Putamen (tissue), 1 donor: Measurements from ENCODE around the gene FAR1.

Experiments used
- DNase-seq: peaks from one replicate; pipeline ENCODE4 v3.0.0-alpha.2; 2016; ENCODE audit warnings: low spot score

FAR1 gene

DNA sequence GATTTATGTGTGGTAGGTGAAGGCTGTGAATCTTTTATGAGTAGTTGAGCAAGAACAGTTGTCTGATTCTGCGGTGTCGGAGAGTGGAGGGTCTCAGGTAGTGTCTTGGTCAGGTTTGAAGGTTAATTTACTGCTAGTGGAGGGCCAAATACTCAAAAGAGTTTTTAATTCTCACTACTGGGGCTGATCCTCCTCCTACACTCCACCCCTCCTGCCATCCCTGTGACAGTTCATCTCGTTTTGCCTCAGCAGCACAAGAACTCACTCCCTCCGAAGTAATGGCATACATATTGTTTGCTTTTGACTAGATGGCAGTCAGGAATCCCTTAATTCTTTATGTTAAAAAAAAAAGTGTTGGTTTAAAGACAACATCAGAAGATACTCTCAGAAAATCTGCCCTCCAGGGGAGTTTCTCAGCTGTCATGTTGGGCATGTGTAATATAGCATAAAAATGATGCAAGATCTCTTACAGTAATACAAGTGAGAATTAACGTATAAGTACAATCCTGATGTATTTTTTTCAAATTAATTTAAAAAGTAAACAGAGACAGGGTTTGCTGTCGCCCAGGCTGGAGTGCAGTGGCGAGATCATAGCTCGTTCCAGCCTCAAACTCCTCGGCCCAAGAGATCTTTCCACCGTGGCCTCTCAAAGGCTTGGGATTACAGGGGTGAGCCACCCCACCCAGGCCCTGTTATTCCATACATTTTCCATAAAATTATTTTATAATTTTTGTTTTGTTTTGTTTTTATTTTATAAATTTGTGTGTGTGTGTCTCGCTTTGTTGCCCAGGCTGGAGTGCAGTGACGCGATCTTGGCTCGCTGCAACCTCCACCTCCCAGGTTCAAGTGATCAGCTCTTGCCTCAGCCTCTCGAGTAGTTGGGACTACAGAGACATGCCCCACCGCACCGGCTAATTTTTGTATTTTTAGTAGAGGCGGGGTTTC, 1.3 kb downstream of the FAR1 start:
- DNase-seq = no peak

DNA sequence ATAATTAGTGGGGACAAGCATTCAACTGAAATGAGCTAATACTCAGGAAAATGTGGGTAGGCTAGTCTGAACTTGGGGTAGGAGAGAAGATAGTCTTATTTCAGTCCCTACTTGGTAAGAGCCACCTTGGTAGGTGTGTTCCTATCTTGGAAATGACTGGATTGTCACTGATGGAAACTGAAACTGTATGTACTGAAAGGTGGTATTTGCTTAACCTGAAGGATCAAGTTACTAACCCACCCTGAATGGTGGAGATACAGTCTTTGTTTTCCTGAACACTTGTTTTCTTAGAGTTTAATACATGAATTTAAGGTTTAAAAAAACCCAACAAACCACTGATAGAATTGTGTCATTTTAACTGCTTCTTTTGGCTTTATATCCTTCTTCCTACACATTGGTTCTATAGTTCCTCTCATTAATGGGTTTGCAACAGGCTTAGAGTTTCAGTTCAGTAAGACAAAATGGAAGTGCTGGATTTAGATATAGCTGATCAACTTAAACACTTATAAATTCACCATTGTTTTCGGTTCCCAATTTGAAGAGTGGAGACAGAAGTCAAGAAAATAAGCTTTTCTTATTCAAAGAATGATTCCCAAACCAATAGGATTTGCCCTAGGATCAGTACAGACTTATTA, 4.2 kb downstream of the FAR1 start:
- DNase-seq = no peak

DNA sequence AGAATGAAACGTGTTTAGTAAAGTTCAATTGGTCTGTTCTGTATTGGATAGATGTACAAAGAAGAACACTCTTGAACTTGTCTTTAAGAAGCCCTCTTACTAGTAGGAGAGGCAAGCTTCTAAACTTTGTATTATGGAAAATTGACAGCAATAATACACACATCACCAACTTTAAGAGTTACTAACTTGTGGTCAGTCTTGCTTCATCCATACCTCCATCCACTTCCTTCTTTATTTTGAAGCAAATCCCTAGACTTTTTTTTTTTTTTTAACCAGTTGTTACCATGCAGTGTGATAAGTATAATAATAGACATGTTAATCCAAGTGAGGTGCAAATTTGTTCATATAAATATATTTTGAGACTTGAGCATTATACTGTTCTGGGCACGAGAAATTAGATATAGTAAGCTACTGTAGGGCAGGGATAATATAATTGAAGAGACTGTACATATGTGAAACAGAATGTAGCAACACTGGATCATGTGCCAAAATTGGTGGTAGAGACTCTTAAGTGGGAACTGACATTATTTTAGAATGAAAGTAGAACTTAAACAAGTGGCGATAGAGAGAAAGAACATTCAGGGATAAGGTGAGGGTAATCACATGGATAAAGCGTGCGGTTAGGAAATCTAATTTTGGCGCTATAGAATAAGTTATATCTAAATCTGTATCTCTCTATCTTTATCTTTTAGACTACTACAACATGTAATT, 6.5 kb downstream of the FAR1 start:
- no peak for DNase-seq

GRCh38 chr11:13676576-13676975, 8.1 kb downstream of the FAR1 start:
- DNase-seq = no peak

GRCh38 chr11:13679768-13680167, 11.3 kb downstream of the FAR1 start:
- no peak for DNase-seq

GRCh38 chr11:13680501-13681264, 12.2 kb downstream of the FAR1 start:
- no peak for DNase-seq

GRCh38 chr11:13681446-13681845, 13.0 kb downstream of the FAR1 start:
- DNase-seq = no peak

DNA sequence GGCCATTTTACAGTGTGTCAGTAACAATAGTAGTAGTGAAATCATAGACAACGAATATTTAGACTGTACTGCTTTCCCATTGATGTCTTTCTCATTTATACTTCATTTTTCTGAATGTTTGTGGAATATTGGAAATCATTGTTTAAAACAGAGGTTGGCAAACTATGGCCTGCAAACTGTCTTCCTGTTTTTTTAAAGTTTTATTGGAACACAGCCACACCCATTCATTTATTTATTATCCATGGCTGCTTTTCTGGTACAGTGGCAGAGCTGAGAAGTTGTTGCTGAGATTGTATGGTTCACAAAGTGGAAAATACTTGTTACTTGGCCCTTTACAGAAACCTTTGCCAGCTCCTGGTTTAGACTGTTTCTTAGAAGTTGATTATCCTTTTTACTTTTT, 13.7 kb downstream of the FAR1 start:
- DNase-seq = no peak

- no peak for DNase-seq
These were observed 17.1 kb downstream of the FAR1 start for GRCh38 chr11:13685461-13686108.

GRCh38 chr11:13686776-13687175, 18.3 kb downstream of the FAR1 start:
- no peak for DNase-seq

- no peak for DNase-seq
These were observed 18.8 kb downstream of the FAR1 start for GRCh38 chr11:13687271-13687670.

DNA sequence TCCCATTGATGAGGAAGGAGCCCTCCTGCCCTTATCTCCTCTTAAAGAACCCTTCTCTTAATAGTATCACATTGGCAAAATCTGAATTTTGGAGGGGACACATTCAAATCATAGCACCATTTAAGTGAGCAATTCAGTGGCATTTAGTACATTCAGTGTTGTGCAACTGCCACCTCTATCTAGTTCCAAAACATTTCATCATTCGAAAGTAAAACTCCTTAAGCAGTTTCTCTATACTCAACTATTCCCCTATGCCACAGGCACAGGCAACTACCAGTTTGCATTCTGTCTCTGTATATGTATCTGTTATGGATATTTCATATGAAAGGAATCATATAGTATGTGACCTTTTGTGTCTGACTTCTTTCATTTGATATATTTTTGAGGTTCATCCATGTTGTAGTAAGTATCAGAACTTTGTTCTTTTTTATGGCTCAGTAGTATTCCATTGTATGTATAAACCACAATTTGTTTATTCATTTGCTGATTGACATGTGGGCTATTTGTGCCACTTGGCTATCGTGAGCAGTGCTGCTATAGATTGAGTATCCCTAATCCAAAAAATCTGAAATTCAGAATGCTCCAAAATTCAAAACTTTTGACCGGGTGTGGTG, 22.9 kb downstream of the FAR1 start:
- no peak for DNase-seq

DNA sequence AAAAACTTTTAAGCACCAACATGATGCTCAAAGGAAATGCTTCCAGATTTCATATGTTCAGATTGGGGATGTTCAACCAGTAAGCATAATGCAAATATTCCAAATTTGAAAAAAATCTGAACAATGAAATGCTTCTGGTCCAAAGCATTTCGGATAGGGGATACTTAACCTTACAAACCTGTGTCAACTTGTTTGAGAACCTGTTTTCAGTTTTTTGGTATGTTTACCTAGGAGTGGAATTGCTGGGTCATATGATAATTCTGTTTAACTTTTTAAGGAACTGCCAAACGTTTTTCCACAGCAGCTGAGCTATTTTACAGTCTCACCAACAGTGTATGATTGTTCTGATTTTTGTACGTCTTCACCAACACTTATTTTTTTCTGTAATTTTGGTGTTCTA, 23.7 kb downstream of the FAR1 start:
- DNase-seq = no peak

- no peak for DNase-seq
These were observed 25.6 kb downstream of the FAR1 start for GRCh38 chr11:13694115-13694514.

- no peak for DNase-seq
These were observed 27.4 kb downstream of the FAR1 start for GRCh38 chr11:13695886-13696285.

GRCh38 chr11:13697710-13698109, 29.2 kb downstream of the FAR1 start:
- no peak for DNase-seq

GRCh38 chr11:13698132-13698531, 29.7 kb downstream of the FAR1 start:
- no peak for DNase-seq

GRCh38 chr11:13699041-13699440, 30.6 kb downstream of the FAR1 start:
- no peak for DNase-seq

GRCh38 chr11:13699870-13700269, 31.4 kb downstream of the FAR1 start:
- no peak for DNase-seq

- DNase-seq = no peak
These were observed 33.0 kb downstream of the FAR1 start for GRCh38 chr11:13701506-13701905.

DNA sequence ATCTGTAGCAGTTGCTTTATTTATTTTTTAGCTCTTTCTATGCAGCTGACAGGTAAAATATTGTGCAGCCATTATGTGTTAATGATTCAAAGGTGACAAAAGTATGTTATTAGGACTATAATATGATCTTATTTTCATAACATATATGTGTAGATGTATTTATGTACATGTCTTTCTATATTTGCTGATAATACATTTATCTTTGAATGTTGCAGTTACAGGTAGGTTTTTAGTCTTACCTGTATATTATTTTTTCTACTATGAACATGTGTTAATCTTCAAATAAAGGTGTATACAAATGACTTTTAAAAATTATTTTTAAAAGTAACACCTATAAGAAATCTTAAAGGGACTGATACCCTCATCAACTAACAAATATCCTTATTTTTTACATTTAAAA, 33.6 kb downstream of the FAR1 start:
- DNase-seq = no peak
